Neural crest cell (in vitro differentiated cells): ENCODE data around the gene CLASP1. TPM values are rescaled to one million over a fixed set of nuclear protein-coding genes. Genes with fewer than 3 reads are reported as not detected.
"Not testable (repeated sequence)": the region's sequence is repeated elsewhere in the genome, so short reads cannot be mapped to it uniquely, and the experiment has no call there.

Experiments used
- DNase-seq: peaks from one replicate; pipeline ENCODE4 v3.0.0; 2021; ENCODE audit warnings: low read depth, mixed read lengths, low spot score
- H3K27ac Mint-ChIP-seq: one replicate; pipeline ENCODE4 v1.8.0; 2021; ENCODE audit warnings: mild to moderate bottlenecking, mixed read lengths; ENCODE audit not compliant: unreplicated experiment
- H3K27me3 Mint-ChIP-seq: 2 replicates; pipeline ENCODE4 v1.8.0; 2021; ENCODE audit warnings: low read depth, mild to moderate bottlenecking, mixed read lengths
- H3K36me3 Mint-ChIP-seq: 2 replicates; pipeline ENCODE4 v1.8.0; 2021; ENCODE audit warnings: low read depth, mild to moderate bottlenecking, mixed read lengths
- H3K4me1 Mint-ChIP-seq: 2 replicates; pipeline ENCODE4 v1.8.0; 2021; ENCODE audit warnings: mixed read lengths
- H3K4me3 Mint-ChIP-seq: one replicate; pipeline ENCODE4 v1.8.0; 2021; ENCODE audit warnings: mild to moderate bottlenecking, mixed read lengths
- H3K9me3 Mint-ChIP-seq: 2 replicates; pipeline ENCODE4 v1.8.0; 2021; ENCODE audit warnings: mixed read lengths
- total RNA-seq: library from RNA; stranded (reverse); gene quantifications from 2 replicates; pipeline ENCODE4 v1.2.1, GENCODE V29; 2021
- TF ChIP-seq, protein P1 (sequence below): fragments of 200-600 bp; sonication (generic); conservative IDR thresholded peaks from 2 replicates; pipeline ENCODE4 v1.5.0; 2021; ENCODE audit warnings: antibody characterized with exemption, mild to moderate bottlenecking

Gene CLASP1
- total RNA-seq, 1 donor from 2014 or later = 95.8 TPM

DNA sequence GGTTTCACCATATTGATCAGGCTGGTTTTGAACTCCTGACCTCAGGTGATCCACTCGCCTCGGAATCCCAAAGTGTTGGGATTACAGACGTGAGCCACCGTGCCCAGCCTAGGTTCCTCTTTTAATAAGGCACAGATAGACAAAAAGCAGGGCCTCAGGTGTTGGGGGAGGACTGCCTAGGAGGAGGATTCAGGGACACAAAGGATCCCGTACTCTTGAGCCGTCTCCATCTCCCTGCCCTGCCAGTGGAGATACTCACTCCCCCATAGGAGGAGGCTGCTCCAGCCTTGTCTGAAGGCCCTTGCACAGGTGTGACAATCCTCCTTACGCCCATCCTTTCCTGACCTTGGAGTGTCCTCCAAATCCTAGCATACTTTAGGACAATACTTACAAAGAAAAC lies 332.3 kb downstream of the CLASP1 start:
- no peaks in the 10 kb centered on the region for H3K9me3 Mint-ChIP-seq
- no peak overlapping the region for H3K27ac Mint-ChIP-seq
- no peak for DNase-seq
- H3K36me3 Mint-ChIP-seq = no peaks in the 10 kb centered on the region
- H3K4me3 Mint-ChIP-seq = no peak overlapping the region
- H3K27me3 Mint-ChIP-seq = peaks cover 3% of the 10 kb centered on the region
- peaks cover 5% of the 10 kb centered on the region for H3K4me1 Mint-ChIP-seq
- TF ChIP-seq, protein P1, sequence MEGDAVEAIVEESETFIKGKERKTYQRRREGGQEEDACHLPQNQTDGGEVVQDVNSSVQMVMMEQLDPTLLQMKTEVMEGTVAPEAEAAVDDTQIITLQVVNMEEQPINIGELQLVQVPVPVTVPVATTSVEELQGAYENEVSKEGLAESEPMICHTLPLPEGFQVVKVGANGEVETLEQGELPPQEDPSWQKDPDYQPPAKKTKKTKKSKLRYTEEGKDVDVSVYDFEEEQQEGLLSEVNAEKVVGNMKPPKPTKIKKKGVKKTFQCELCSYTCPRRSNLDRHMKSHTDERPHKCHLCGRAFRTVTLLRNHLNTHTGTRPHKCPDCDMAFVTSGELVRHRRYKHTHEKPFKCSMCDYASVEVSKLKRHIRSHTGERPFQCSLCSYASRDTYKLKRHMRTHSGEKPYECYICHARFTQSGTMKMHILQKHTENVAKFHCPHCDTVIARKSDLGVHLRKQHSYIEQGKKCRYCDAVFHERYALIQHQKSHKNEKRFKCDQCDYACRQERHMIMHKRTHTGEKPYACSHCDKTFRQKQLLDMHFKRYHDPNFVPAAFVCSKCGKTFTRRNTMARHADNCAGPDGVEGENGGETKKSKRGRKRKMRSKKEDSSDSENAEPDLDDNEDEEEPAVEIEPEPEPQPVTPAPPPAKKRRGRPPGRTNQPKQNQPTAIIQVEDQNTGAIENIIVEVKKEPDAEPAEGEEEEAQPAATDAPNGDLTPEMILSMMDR = no peak

DNA sequence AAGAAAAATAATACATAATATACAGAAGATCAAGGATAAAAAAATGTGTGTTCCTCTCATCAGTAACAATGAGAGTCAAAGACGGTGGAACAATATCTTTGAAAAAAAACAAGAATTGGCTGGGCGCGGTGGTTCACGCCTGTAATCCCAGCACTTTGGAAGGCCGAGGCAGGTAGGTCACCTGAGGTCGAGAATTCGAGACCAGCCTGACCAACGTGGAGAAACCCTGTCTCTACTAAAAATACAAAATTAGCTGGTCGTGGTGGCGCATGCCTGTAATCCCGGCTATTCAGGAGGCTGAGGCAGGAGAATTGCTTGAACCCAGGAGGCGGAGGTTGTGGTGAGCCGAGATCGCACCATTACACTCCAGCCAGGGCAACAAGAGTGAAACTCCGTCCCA lies 335.6 kb downstream of the CLASP1 start:
- peaks cover 17% of the 10 kb centered on the region for H3K27me3 Mint-ChIP-seq
- H3K4me3 Mint-ChIP-seq, DNase-seq, H3K4me1 Mint-ChIP-seq, H3K27ac Mint-ChIP-seq, H3K36me3 Mint-ChIP-seq, H3K9me3 Mint-ChIP-seq: not testable (repeated sequence)

DNA sequence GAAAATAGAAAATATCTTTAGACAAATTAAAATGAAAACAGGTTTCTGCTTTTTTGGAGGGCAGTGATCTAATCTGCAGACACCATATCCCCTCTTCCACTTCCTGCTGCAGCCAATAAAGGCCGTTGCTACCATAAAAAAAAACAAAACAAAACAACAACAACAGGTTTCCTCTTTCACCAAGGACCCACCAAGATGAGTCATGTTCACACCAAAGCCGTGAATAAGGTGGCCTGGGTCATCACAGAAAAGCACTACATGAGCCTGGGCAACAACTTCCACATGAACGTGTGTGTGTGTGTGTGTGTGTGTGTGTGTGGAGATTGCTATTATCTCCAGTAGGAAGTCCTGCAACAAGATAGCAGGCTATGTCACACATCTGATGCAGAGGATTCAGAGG lies 339.5 kb downstream of the CLASP1 start:
- no peak for DNase-seq
- H3K27me3 Mint-ChIP-seq = peaks cover 32% of the 10 kb centered on the region
- H3K27ac Mint-ChIP-seq = no peak overlapping the region
- H3K4me3 Mint-ChIP-seq = no peak overlapping the region
- H3K4me1 Mint-ChIP-seq = no peaks in the 10 kb centered on the region
- no peaks in the 10 kb centered on the region for H3K9me3 Mint-ChIP-seq
- no peaks in the 10 kb centered on the region for H3K36me3 Mint-ChIP-seq
- TF ChIP-seq, protein P1 = no peak

DNA sequence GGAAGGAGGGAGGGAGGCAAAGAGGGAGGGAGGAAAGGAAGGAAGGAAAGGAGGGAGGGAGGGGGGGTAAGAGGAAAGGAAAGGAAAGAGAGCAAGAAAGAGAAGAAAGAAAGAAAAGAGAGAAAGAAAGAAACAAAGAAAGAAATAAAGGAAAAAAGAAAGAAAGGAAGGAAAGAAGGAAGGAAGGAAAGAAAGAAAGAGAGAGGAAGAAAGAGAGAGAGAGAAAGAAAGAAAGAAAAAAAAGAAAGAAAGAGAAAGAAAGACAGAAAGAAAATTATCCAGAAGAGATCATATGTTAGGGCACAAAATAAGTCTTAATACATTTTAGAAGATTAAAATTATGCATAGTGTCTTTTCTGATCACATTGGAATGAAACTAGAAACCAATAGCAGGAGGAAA lies 339.9 kb downstream of the CLASP1 start:
- no peak for DNase-seq
- Mint-ChIP-seq H3K27ac (no peak overlapping the region), H3K4me1 (no peaks in the 10 kb centered on the region), H3K4me3 (no peak overlapping the region), H3K36me3 (no peaks in the 10 kb centered on the region), H3K27me3 (peaks cover 32% of the 10 kb centered on the region), H3K9me3 (no peaks in the 10 kb centered on the region)
- TF ChIP-seq, protein P1 = no peak

DNA sequence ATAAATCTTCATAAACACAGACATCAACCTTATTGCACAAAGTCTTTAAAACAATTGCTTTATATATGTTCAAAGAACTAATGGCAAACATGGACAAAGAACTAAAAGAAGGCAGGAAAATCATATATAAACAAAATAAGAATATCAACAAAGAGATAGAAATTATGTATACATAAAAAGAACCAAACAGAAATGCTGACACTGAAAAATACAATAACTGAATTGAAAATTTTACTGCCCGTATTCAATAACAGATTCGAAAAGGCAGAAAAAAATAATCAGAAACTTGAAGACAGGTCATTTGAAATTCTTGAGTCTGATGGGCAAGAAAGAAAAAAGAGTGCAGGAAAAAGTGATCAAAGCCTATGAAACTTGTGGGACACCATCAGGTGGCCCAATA lies 342.2 kb downstream of the CLASP1 start:
- no peaks in the 10 kb centered on the region for H3K9me3 Mint-ChIP-seq
- no peaks in the 10 kb centered on the region for H3K4me1 Mint-ChIP-seq
- H3K27ac Mint-ChIP-seq = no peak overlapping the region
- DNase-seq = no peak
- H3K36me3 Mint-ChIP-seq = no peaks in the 10 kb centered on the region
- TF ChIP-seq, protein P1 = no peak
- H3K4me3 Mint-ChIP-seq = no peak overlapping the region
- peaks cover 30% of the 10 kb centered on the region for H3K27me3 Mint-ChIP-seq

DNA sequence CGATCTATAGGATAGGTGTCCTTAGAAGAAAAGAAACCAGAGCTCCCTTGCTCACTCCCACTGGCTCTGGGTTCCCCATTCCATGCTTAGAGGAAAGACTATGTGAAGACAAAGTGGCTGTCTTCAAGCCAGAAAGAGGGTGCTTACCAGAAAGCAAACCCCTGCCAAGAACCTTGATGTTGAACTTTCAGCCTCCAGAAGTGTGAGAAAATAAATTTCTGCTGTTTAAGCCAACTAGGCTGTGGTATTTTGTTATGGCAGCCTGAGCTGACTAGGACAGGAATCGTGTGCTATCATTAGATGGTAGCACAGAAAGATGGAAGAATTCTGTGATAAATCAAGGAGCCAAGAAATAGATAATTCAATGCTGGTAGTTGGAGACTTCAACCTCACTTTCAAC lies 344.3 kb downstream of the CLASP1 start:
- Mint-ChIP-seq H3K27me3 (peaks cover 20% of the 10 kb centered on the region), H3K4me1 (no peaks in the 10 kb centered on the region), H3K36me3 (no peaks in the 10 kb centered on the region), H3K4me3 (no peak overlapping the region), H3K9me3 (no peaks in the 10 kb centered on the region), H3K27ac (no peak overlapping the region)
- DNase-seq = no peak
- TF ChIP-seq, protein P1 = no peak
